GM19395 (cell line): ENCODE measurements around the gene SELPLG.
A peak's percentile ranks its signal among the peaks of the same experiment; 100 is the strongest.
"Not testable (repeated sequence)": the region's sequence is repeated elsewhere in the genome, so short reads cannot be mapped to it uniquely, and the experiment has no call there.

Experiments
- ATAC-seq: cut with Tn5 transposase; IDR thresholded peaks from one replicate; pipeline ENCODE4 v1.9.1; 2021; ENCODE audit warnings: mild to moderate bottlenecking, moderate library complexity; ENCODE audit not compliant: unreplicated experiment

The SELPLG gene, protein sequence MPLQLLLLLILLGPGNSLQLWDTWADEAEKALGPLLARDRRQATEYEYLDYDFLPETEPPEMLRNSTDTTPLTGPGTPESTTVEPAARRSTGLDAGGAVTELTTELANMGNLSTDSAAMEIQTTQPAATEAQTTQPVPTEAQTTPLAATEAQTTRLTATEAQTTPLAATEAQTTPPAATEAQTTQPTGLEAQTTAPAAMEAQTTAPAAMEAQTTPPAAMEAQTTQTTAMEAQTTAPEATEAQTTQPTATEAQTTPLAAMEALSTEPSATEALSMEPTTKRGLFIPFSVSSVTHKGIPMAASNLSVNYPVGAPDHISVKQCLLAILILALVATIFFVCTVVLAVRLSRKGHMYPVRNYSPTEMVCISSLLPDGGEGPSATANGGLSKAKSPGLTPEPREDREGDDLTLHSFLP

GRCh38 chr12:108633534-108634248, at the start of gene SELPLG:
TSS of gene SELPLG (minus strand) at chr12:108633894. CDS start at chr12:108624307, 9,587 bp downstream.
- peak; percentile 53 for ATAC-seq

- ATAC-seq = no peak
Measured at GRCh38 chr12:108681317-108681716, 47.6 kb upstream of the SELPLG start.

- no peak for ATAC-seq
Measured at GRCh38 chr12:108679106-108679681, 45.5 kb upstream of the SELPLG start.

DNA sequence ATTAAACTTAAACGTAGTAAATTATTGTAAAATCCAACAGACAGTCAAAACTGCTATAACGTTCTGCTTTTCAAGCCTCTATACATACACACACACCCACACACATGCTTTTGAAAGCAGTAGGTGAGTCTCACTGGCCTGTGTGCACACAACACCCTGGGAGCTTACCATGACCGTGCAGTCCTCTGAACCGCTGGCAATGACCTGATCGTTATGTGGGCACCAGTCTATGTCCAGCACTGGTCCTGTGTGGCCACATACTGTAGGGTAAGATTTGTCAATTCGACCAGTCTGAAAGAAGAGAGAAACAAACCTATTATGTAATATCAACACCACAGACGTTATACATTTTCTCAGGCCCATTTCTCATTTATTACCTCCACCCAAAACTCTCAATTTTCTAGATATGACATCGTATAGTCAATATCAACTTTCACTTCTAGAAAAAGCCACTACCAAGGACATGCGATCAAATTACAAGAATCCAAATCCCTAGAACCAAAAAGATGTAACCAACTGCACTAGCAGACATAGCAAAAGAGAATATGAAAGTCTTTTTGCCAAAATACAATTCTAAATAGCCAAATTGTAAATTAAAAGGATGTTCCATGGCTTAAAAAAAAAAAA, 44.5 kb upstream of the SELPLG start:
- ATAC-seq = no peak

GRCh38 chr12:108677381-108677780, 43.7 kb upstream of the SELPLG start:
- ATAC-seq = no peak

DNA sequence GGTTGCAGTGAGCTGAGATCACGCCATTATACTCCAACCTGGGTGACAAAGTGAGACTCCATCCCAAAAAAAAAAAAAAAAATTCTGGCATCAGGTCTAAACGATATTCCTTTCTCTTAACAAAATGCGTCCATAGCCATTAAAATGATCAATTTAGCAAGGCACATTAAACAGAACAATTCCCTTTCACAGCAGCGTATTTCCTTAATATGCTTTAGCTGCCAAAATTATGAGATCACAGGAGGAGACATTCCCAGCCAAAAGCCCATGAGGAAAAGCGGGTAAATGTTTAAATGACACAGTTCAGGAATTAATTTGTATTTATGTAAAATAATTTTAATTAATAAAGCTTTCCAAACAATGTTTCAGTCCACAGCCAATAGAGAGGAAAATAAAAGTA, 43.0 kb upstream of the SELPLG start:
- no peak for ATAC-seq

GRCh38 chr12:108675792-108676191, 42.1 kb upstream of the SELPLG start:
- no peak for ATAC-seq

DNA sequence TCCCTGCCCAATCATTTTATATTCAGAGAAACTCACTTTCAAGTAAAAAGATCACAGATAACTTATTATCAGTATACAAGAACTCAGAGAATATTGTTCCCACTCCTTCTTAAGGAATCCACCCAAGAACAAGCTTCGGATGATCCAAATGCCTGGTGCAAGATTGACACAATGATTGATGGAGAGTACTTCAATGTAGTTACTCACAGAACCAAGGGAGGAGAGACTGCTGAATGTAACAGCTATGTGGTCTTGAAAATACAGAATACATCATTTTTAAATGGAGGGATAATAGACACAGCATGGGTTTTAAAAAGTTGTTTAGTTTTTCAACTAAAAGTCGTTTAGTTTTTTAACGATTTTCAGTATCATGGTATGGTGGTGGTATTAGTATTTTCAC, 38.4 kb upstream of the SELPLG start:
- no peak for ATAC-seq

GRCh38 chr12:108671110-108671509, 37.4 kb upstream of the SELPLG start:
- ATAC-seq = no peak

GRCh38 chr12:108670066-108670631, 36.5 kb upstream of the SELPLG start:
- ATAC-seq = no peak

DNA sequence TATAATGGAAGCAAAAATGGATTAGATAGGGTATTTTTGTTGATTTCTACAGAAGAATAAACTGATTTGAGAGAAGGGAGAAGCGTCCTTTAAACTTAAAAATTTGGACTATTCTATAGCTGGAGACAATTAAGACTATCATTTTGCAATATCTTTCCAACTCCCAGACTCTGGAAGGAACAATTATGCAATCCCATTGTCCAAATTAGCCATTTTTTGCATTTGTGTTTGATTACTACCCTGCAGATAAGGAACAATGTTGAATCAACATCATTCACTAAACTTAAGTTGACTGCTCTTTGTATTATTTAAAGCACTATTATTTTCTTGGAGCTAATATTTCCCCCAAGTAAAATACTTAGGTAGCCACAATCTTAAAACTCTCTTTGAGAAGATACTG, 34.8 kb upstream of the SELPLG start:
- ATAC-seq = no peak

GRCh38 chr12:108668063-108668462, 34.4 kb upstream of the SELPLG start:
- no peak for ATAC-seq

- ATAC-seq = no peak
Measured at GRCh38 chr12:108667349-108667748, 33.7 kb upstream of the SELPLG start.

- ATAC-seq = no peak
Measured at GRCh38 chr12:108666401-108666881, 32.7 kb upstream of the SELPLG start.

- no peak for ATAC-seq
Measured at GRCh38 chr12:108665608-108666202, 32.0 kb upstream of the SELPLG start.

GRCh38 chr12:108664338-108665258, 30.9 kb upstream of the SELPLG start:
- ATAC-seq = peak; percentile 82

GRCh38 chr12:108663324-108664015, 29.8 kb upstream of the SELPLG start:
- no peak for ATAC-seq

DNA sequence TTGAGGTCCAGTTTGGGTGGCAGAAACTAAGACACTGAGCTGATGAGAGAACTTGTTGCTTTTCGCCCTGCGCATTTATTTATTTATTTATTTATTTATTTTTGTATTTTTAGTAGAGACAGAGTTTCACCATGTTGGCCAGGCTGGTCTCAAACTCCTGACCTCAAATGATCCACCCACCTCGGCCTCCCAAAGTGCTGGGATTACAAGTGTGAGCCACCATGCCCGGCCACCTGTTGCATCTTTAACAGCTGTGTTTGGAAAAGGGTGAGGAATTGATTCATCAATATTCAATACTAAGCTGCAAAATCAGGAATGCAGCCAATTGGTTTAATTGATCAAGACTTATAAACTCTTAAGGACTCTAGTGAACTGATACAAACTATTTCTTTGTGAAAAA, 24.4 kb upstream of the SELPLG start:
- ATAC-seq = not testable (repeated sequence)
